AG04450 (cell line): ENCODE measurements around the gene SLC30A2. TPM values are rescaled to one million over a fixed set of nuclear protein-coding genes. Genes with fewer than 3 reads are reported as not detected.

ENCODE experiments used
- CTCF ChIA-PET: fragments of 300-600, 350-600 bp; formaldehyde crosslinking; extraction: SDS; loops from one replicate; lab custom pipeline; 2022; ENCODE audit warnings: antibody characterized with exemption, inconsistent platforms; lab: Charles Lee
- POLR2A ChIA-PET: fragments of 350-600 bp; formaldehyde crosslinking; extraction: SDS; loops from one replicate; lab custom pipeline; 2021; ENCODE audit warnings: antibody characterized with exemption, inconsistent platforms; lab: Yijun Ruan, JAX
- DNase-seq: peaks from one replicate; pipeline ENCODE4 v3.0.0-alpha.2; 2011; ENCODE audit warnings: low read depth, low spot score
- H3K27ac ChIP-seq: one replicate; pipeline ENCODE4 v1.5.1; 2012; ENCODE audit warnings: low read depth, low read length, control low read depth
- H3K27me3 ChIP-seq: one replicate; pipeline ENCODE4 v1.6.0; 2012; ENCODE audit warnings: low read length; ENCODE audit not compliant: control insufficient read depth, insufficient read depth
- H3K4me3 ChIP-seq: 2 replicates; pipeline ENCODE4 v1.5.1; 2011; ENCODE audit warnings: mild to moderate bottlenecking, low read depth, low read length, control low read depth
- H3K9me3 ChIP-seq: 2 replicates; pipeline ENCODE4 v1.5.1; 2012; ENCODE audit warnings: low read length; ENCODE audit not compliant: control insufficient read depth, insufficient read depth
- polyA plus RNA-seq: library from polyadenylated mRNA; depleted of rRNA; stranded (reverse); fragments of >200 nt; gene quantifications from 2 replicates; pipeline ENCODE4 v1.2.3, GENCODE V29; 2011
- TF ChIP-seq, protein P1 (sequence below): IDR thresholded peaks from 2 replicates; pipeline ENCODE4 v1.5.1; 2011; ENCODE audit warnings: low read depth, low read length, control low read depth, inconsistent platforms

Gene SLC30A2
- polyA plus RNA-seq, 1 experiment: not detected

DNA sequence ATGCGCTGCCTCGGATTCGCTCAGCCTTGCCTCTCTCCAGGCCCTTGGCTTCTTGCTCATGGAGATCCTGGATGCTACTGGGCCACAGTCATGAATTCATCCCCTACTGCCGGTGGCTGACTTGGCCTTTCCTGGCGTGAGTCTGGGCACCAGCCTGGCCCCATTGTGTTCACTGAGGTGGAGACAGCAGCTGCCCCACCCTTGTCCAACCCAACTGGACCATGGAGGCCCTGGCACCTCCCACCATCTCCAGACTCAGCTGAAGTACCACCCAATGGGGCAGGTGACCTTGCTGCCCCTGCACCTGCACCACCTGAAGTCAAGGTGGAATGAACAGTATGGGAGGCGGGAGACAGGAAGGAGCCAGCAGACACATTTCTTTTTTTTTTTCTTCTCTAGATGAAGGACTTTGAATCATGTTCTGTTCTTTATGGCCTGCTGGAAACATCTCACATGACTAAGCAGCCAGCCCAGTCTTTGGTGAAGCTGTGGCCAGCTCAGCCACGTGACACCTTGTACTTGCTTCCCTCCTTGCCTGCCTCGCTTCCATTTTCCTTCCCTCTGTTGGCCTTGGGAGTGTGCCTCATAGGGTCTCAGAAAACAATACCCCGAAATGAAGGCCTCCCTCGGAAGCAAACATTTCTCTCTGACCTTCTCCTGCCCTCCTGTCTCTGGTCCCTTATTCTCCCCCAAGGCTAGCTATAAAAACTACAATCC, 3.8 kb upstream of the SLC30A2 start:
- ChIA-PET CTCF (no interaction called here), POLR2A (interaction anchor here (0.7 kb wide), 1 partner anchor 28 kb away, joined by 4 read pairs; no protein-coding TSS in a partner anchor)
- DNase-seq: no peak
- Histone ChIP-seq H3K27ac (no peak overlapping the region), H3K27me3 (peaks cover 80% of the 10 kb centered on the region), H3K9me3 (no peaks in the 10 kb centered on the region), H3K4me3 (no peak overlapping the region)
- TF ChIP-seq, protein P1, sequence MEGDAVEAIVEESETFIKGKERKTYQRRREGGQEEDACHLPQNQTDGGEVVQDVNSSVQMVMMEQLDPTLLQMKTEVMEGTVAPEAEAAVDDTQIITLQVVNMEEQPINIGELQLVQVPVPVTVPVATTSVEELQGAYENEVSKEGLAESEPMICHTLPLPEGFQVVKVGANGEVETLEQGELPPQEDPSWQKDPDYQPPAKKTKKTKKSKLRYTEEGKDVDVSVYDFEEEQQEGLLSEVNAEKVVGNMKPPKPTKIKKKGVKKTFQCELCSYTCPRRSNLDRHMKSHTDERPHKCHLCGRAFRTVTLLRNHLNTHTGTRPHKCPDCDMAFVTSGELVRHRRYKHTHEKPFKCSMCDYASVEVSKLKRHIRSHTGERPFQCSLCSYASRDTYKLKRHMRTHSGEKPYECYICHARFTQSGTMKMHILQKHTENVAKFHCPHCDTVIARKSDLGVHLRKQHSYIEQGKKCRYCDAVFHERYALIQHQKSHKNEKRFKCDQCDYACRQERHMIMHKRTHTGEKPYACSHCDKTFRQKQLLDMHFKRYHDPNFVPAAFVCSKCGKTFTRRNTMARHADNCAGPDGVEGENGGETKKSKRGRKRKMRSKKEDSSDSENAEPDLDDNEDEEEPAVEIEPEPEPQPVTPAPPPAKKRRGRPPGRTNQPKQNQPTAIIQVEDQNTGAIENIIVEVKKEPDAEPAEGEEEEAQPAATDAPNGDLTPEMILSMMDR: no peak

DNA sequence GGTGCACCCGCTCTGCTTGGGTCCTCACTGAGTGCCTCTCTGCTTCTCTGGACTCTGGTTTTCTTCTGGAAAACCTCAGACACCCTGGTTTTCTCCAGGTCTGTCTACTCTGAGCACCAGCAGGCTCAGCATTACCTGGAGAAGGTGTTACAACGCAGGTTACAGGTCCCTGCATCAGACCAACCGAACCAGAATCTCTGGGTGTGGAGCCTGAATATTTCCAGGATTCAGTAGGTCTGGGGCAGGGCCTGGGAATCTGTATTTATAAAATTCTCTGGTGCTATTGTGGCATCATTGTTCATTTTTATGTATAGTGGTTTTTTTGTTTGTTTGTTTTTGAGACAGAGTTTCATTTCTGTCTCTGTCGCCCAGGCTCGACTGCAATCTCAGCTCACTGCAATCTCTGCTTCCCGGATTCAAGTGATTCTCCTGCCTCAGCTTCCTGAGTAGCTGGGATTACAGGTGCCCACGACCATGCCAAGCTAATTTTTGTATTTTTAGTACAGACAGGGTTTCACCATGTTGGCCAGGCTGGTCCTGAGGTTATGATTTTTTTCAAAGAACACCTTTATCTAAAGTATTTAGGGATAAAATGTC, 1.5 kb upstream of the SLC30A2 start:
- TF ChIP-seq, protein P1: no peak
- ChIA-PET CTCF (no interaction called here), POLR2A (interaction anchor here (0.7 kb wide), 1 partner anchor 11 kb away, joined by 3 read pairs; no protein-coding TSS in a partner anchor)
- no peak for DNase-seq
- peaks cover 81% of the 10 kb centered on the region for H3K27me3 ChIP-seq
- H3K4me3 ChIP-seq: no peak overlapping the region
- no peaks in the 10 kb centered on the region for H3K9me3 ChIP-seq
- H3K27ac ChIP-seq: no peak overlapping the region

DNA sequence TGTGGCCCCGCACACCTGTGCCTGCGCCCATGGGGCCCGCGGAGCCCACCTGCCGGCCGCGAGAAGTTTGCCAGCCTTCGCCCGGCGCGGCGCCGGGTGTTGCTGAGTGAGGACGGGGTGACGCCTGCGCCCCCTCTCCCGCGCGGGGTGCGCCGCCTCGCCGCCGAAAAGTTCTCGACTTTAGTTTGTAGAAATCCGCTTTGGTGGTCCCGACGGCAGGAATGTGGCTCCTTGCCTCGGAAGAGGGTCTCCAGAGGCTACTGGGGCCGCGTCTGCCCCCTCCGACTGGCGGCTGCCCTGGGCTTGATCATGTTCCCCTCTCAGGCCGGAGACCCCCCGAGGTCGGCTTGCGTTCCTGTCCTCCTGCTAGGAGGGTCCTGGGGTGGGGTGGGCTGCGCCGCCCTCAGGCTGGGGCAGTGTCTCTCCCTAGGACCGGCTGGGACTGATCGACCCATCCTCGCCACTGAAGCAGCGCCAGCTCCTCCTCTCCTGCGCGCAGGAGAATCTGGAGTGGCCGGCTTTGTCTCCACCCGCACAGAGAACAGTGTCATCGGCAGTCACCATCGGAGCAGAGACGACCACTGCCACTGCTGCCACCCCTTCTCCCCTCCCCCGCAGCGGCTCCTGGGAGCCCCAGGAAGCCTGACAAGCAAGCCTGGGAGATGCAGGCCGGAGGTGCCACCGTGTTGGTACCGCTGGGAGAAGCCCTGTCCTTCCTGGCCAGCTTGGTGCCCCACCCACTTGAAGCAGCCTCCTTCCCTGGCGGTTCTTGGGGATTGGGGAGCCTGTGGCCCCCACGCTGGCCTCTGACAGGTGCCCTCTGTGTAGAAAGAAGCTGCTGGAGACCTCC, 553 bp upstream of the SLC30A2 start:
- DNase-seq: no peak
- ChIA-PET POLR2A (no interaction called here), CTCF (interaction anchor here (1.3 kb wide), 1 partner anchor 11 kb away, joined by 3 read pairs; no protein-coding TSS in a partner anchor)
- TF ChIP-seq, protein P1: no peak
- no peak overlapping the region for H3K4me3 ChIP-seq
- no peaks in the 10 kb centered on the region for H3K9me3 ChIP-seq
- H3K27me3 ChIP-seq: peaks cover 84% of the 10 kb centered on the region
- H3K27ac ChIP-seq: no peak overlapping the region

DNA sequence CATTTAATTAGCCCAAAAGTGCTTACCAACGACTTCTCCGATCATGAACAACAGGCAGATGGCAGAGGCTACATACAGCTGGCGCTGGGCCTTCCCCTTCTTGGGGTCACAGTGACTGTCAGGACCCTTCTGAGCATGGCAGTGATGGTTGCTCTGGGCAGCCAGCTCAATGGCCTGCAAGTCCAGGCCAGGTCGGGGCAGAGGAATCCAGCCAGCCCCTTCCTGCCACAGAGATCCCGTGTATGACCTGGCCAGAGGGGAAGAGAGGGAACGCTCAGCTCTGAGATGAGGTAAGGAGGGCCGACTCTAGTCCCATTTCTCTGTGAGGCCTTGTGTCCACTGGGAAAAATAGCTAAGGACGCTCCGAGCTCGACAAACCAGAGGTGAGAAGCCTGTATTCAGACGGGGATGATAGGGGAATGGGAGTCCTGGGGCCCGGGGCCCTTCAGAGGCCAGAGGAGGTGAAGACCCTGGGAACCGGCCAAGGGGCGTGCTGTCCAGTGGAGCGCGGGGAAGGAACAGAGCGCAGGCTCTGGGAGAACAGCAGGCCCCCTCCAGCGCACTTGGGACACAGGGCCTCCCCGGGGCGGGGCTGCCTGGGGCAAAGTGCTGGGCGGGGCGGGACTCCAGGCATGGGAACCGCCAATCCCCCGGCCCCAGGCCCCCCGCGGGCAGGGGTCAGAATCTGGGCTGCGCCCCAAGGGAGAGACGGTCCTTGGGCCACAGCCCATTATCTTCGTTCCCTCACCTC, 772 bp downstream of the SLC30A2 start:
- ChIA-PET CTCF (interaction anchor here (1.6 kb wide), 2 partner anchors 9 to 10 kb away, joined by 4 to 9 read pairs; no protein-coding TSS in a partner anchor), POLR2A (interaction anchor here (0.5 kb wide), 1 partner anchor 9 kb away, joined by 4 read pairs; no protein-coding TSS in a partner anchor)
- Histone ChIP-seq H3K27me3 (peaks cover 81% of the 10 kb centered on the region), H3K4me3 (no peak overlapping the region), H3K9me3 (no peaks in the 10 kb centered on the region), H3K27ac (no peak overlapping the region)
- no peak for DNase-seq
- TF ChIP-seq, protein P1: no peak
